ENCODE results near the gene MOCOS. TPM values are rescaled to one million over a fixed set of nuclear protein-coding genes. Genes with fewer than 3 reads are reported as not detected.

MOCOS gene
- total RNA-seq, 1 experiment from 2014 or later: 3.0 TPM

DNA sequence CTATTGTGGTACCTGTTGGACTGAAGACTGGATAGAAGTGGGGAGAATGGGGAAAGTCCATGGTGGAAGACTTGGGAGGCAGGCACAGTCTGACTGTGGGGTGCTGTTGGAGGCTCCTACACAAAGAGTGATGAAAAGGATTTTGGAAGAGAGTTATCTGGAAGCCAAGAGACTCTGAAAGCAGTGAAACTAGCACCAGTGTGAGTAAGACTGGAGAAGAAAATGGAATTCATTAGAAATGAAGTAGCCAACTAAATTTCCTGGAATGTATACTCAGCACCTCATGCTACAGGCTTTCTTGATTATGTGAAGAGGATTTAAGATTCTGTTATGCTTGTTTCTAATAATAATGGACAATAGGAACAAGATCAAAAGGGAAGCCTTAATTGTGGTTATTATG lies 29.9 kb upstream of the MOCOS start:
- H3K9me3 ChIP-seq (ENCODE audit: control insufficient read depth, insufficient read depth, low read depth, low read length): no peaks in the 10 kb centered on the region
- H3K27me3 ChIP-seq (ENCODE audit: control insufficient read depth, insufficient read depth, low read length): no peaks in the 10 kb centered on the region
- intact Hi-C loops (cut with micrococcal nuclease; ENCODE audit: unreplicated experiment): no loop called here
- ChIA-PET POLR2A (interaction anchor here (0.6 kb wide), 1 partner anchor 179 kb away, joined by 3 read pairs; no protein-coding TSS in a partner anchor), CTCF (no interaction called here)
- TF ChIP-seq POLR2AphosphoS5 (IDR thresholded peaks at IDR 0.05; ENCODE audit: low read depth, low read length) (no peak), TCF7L2 (IDR thresholded peaks at IDR 0.05; ENCODE audit: low read depth, low read length) (no peak), SIN3A (IDR thresholded peaks at IDR 0.05; ENCODE audit: borderline replicate concordance, insufficient read depth, low read depth, low read length) (no peak)
- TF ChIP-seq, protein P1, sequence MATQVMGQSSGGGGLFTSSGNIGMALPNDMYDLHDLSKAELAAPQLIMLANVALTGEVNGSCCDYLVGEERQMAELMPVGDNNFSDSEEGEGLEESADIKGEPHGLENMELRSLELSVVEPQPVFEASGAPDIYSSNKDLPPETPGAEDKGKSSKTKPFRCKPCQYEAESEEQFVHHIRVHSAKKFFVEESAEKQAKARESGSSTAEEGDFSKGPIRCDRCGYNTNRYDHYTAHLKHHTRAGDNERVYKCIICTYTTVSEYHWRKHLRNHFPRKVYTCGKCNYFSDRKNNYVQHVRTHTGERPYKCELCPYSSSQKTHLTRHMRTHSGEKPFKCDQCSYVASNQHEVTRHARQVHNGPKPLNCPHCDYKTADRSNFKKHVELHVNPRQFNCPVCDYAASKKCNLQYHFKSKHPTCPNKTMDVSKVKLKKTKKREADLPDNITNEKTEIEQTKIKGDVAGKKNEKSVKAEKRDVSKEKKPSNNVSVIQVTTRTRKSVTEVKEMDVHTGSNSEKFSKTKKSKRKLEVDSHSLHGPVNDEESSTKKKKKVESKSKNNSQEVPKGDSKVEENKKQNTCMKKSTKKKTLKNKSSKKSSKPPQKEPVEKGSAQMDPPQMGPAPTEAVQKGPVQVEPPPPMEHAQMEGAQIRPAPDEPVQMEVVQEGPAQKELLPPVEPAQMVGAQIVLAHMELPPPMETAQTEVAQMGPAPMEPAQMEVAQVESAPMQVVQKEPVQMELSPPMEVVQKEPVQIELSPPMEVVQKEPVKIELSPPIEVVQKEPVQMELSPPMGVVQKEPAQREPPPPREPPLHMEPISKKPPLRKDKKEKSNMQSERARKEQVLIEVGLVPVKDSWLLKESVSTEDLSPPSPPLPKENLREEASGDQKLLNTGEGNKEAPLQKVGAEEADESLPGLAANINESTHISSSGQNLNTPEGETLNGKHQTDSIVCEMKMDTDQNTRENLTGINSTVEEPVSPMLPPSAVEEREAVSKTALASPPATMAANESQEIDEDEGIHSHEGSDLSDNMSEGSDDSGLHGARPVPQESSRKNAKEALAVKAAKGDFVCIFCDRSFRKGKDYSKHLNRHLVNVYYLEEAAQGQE (IDR thresholded peaks at IDR 0.05; ENCODE audit: insufficient read depth in 1 of 2, low read depth in 2 of 2, low read length in 1 of 2): no peak
- no peak for DNase-seq (ENCODE audit: low read depth, low spot score)
- in situ Hi-C loops (cut with HindIII; ENCODE audit: low pct_unique_long_range_greater_than_20kb, low sequenced_read_pairs): no loop called here
- H3K27ac ChIP-seq (ENCODE audit: low read length): no peak overlapping the region
- no peaks in the 10 kb centered on the region for H3K4me1 ChIP-seq (ENCODE audit: control insufficient read depth, insufficient read depth, low read length)
- no TSS peak for BruUV-seq (replicated peaks)
- no peak for ATAC-seq
- no peak overlapping the region for H3K4me3 ChIP-seq (ENCODE audit: low read depth in 2 of 2, low read length in 2 of 2)
- H3K36me3 ChIP-seq (ENCODE audit: control insufficient read depth, insufficient read depth, low read length): peaks cover 7% of the 10 kb centered on the region

DNA sequence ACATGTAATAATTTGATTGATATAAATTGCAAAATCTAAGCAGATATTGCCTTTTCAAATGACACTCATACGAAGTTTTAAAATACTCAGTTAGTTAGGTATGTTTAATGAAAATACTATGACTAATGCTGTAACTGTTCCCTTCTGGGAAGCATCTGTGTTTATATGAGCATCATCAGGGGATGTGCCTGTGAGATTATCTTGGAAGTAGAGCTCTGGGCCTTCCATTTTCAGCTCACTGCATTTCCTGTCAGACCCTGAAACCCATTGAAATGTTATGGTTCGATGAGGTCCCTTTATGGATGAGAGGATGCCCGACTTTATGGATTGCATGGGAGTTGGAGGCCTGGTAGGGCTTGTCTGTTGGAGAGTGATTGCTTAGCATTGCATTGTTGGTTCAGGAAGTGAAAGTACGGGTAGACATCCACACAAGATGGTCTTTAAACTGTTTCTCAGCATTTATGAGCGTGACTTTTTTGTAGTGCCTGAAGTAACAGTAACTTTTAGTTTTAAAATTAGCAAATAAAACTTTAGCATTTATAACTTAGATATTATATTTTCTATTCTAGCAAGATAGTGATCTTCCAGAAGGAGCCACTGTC lies 28.9 kb upstream of the MOCOS start:
- no peaks in the 10 kb centered on the region for H3K9me3 ChIP-seq (ENCODE audit: control insufficient read depth, insufficient read depth, low read depth, low read length)
- in situ Hi-C loops (cut with HindIII; ENCODE audit: low pct_unique_long_range_greater_than_20kb, low sequenced_read_pairs) (no loop called here), intact Hi-C loops (cut with micrococcal nuclease; ENCODE audit: unreplicated experiment) (no loop called here)
- TF ChIP-seq POLR2AphosphoS5 (IDR thresholded peaks at IDR 0.05; ENCODE audit: low read depth, low read length) (no peak), TCF7L2 (IDR thresholded peaks at IDR 0.05; ENCODE audit: low read depth, low read length) (no peak), SIN3A (IDR thresholded peaks at IDR 0.05; ENCODE audit: borderline replicate concordance, insufficient read depth, low read depth, low read length) (no peak)
- TF ChIP-seq, protein P2, sequence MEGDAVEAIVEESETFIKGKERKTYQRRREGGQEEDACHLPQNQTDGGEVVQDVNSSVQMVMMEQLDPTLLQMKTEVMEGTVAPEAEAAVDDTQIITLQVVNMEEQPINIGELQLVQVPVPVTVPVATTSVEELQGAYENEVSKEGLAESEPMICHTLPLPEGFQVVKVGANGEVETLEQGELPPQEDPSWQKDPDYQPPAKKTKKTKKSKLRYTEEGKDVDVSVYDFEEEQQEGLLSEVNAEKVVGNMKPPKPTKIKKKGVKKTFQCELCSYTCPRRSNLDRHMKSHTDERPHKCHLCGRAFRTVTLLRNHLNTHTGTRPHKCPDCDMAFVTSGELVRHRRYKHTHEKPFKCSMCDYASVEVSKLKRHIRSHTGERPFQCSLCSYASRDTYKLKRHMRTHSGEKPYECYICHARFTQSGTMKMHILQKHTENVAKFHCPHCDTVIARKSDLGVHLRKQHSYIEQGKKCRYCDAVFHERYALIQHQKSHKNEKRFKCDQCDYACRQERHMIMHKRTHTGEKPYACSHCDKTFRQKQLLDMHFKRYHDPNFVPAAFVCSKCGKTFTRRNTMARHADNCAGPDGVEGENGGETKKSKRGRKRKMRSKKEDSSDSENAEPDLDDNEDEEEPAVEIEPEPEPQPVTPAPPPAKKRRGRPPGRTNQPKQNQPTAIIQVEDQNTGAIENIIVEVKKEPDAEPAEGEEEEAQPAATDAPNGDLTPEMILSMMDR (IDR thresholded peaks at IDR 0.05): no peak
- TF ChIP-seq, protein P1 (IDR thresholded peaks at IDR 0.05; ENCODE audit: insufficient read depth in 1 of 2, low read depth in 2 of 2, low read length in 1 of 2): no peak
- no peak overlapping the region for H3K4me3 ChIP-seq (ENCODE audit: low read depth in 2 of 2, low read length in 2 of 2)
- ChIA-PET CTCF (no interaction called here), POLR2A (no interaction called here)
- H3K27me3 ChIP-seq (ENCODE audit: control insufficient read depth, insufficient read depth, low read length): no peaks in the 10 kb centered on the region
- H3K27ac ChIP-seq (ENCODE audit: low read length): no peak overlapping the region
- H3K4me1 ChIP-seq (ENCODE audit: control insufficient read depth, insufficient read depth, low read length): no peaks in the 10 kb centered on the region
- H3K36me3 ChIP-seq (ENCODE audit: control insufficient read depth, insufficient read depth, low read length): peaks cover 13% of the 10 kb centered on the region; the same call in 1 of the 2 replicates
- ATAC-seq (no peak), DNase-seq (ENCODE audit: low read depth, low spot score) (no peak)
- no TSS peak for BruUV-seq (replicated peaks)
